Ishikawa (cell line): ENCODE results near the gene EGLN3.

Source experiments
- CEBPB ChIP-seq: IDR thresholded peaks from 2 replicates; pipeline ENCODE4 v1.6.1; 2012
- MAX ChIP-seq: IDR thresholded peaks from 2 replicates; pipeline ENCODE4 v1.6.1; 2012
- RAD21 ChIP-seq: IDR thresholded peaks from 2 replicates; pipeline ENCODE4 v1.6.1; 2012; ENCODE audit warnings: low read depth
- USF1 ChIP-seq: IDR thresholded peaks from 2 replicates; pipeline ENCODE4 v1.6.1; 2012
- TF ChIP-seq, protein P1 (sequence below): IDR thresholded peaks from 2 replicates; pipeline ENCODE4 v1.6.1; 2012; ENCODE audit warnings: low read depth, mild to moderate bottlenecking

GRCh38 chr14:33985242-33985641 lies 34.4 kb upstream of the EGLN3 start:
- TF ChIP-seq RAD21 (no peak), CEBPB (no peak), USF1 (no peak), MAX (no peak)
- TF ChIP-seq, protein P1, sequence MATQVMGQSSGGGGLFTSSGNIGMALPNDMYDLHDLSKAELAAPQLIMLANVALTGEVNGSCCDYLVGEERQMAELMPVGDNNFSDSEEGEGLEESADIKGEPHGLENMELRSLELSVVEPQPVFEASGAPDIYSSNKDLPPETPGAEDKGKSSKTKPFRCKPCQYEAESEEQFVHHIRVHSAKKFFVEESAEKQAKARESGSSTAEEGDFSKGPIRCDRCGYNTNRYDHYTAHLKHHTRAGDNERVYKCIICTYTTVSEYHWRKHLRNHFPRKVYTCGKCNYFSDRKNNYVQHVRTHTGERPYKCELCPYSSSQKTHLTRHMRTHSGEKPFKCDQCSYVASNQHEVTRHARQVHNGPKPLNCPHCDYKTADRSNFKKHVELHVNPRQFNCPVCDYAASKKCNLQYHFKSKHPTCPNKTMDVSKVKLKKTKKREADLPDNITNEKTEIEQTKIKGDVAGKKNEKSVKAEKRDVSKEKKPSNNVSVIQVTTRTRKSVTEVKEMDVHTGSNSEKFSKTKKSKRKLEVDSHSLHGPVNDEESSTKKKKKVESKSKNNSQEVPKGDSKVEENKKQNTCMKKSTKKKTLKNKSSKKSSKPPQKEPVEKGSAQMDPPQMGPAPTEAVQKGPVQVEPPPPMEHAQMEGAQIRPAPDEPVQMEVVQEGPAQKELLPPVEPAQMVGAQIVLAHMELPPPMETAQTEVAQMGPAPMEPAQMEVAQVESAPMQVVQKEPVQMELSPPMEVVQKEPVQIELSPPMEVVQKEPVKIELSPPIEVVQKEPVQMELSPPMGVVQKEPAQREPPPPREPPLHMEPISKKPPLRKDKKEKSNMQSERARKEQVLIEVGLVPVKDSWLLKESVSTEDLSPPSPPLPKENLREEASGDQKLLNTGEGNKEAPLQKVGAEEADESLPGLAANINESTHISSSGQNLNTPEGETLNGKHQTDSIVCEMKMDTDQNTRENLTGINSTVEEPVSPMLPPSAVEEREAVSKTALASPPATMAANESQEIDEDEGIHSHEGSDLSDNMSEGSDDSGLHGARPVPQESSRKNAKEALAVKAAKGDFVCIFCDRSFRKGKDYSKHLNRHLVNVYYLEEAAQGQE, result no peak
